Ovary (tissue), 3 donors: Measurements from ENCODE around the gene RPL37.
"Not testable (repeated sequence)": the region's sequence is repeated elsewhere in the genome, so short reads cannot be mapped to it uniquely, and the experiment has no call there.

Experiments
- POLR2A ChIP-seq: fragments of 450-650 bp; IDR thresholded peaks from one replicate; pipeline ENCODE4 v1.6.1; 2017; ENCODE audit warnings: antibody characterized with exemption, mild to moderate bottlenecking, moderate library complexity
- TF ChIP-seq, protein P1 (sequence below), 3 donors: fragments of 450-650 bp in 2 of 3; fragments of 200-600 bp in 1 of 3; IDR thresholded peaks; one replicate each; pipeline versions ENCODE4 v1.5.1 to v1.8.0; 2016 to 2022; ENCODE audit warnings: antibody characterized with exemption in 3 of 3, mild to moderate bottlenecking in 1 of 3
- donor health status: DM: no; HTN: no; CAD: no.

DNA sequence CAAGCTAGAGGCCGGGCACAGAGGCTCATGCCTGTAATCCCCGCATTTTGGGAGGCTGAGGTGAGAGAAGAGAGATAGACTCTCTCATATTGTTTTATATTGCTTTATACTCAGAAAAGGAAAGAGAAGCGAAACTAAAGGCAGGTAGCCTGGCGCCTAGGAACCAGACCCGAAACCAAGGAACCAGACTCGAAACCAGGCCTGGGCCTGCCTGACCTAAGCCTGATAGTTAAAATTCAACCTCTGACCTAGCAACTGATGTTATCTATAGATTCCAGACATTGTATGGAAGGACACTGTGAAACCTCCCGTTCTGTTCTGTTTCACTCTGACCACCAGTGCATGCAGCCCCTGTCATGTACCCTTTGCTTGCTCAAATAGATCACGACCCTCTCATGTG, 37.2 kb upstream of the RPL37 start:
- not testable (repeated sequence) for TF ChIP-seq POLR2A
- TF ChIP-seq, protein P1, sequence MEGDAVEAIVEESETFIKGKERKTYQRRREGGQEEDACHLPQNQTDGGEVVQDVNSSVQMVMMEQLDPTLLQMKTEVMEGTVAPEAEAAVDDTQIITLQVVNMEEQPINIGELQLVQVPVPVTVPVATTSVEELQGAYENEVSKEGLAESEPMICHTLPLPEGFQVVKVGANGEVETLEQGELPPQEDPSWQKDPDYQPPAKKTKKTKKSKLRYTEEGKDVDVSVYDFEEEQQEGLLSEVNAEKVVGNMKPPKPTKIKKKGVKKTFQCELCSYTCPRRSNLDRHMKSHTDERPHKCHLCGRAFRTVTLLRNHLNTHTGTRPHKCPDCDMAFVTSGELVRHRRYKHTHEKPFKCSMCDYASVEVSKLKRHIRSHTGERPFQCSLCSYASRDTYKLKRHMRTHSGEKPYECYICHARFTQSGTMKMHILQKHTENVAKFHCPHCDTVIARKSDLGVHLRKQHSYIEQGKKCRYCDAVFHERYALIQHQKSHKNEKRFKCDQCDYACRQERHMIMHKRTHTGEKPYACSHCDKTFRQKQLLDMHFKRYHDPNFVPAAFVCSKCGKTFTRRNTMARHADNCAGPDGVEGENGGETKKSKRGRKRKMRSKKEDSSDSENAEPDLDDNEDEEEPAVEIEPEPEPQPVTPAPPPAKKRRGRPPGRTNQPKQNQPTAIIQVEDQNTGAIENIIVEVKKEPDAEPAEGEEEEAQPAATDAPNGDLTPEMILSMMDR (IDR thresholded peaks at IDR 0.05) = not testable (repeated sequence)
